HG02970 (cell line): Measurements from ENCODE around the gene RAB17.

Source experiments
- ATAC-seq: cut with Tn5 transposase; IDR thresholded peaks from one replicate; pipeline ENCODE4 v1.9.1; 2021; ENCODE audit warnings: mild to moderate bottlenecking, moderate library complexity, moderate number of reproducible peaks; ENCODE audit not compliant: unreplicated experiment, low FRiP score

Gene RAB17

DNA sequence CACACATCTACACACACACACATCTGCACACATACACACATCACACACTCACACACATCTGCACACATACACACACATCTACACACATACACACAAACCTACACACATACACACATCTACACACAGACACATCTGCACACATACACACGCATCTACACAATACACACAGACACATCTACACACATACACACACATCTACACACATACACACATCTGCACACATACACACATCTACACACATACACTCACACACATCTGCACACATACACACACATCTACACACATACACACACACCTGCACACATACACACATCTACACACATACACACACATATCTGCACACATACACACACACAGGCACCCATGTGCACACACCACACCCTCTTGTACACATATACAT lies 24.6 kb downstream of the RAB17 start:
- no peak for ATAC-seq

DNA sequence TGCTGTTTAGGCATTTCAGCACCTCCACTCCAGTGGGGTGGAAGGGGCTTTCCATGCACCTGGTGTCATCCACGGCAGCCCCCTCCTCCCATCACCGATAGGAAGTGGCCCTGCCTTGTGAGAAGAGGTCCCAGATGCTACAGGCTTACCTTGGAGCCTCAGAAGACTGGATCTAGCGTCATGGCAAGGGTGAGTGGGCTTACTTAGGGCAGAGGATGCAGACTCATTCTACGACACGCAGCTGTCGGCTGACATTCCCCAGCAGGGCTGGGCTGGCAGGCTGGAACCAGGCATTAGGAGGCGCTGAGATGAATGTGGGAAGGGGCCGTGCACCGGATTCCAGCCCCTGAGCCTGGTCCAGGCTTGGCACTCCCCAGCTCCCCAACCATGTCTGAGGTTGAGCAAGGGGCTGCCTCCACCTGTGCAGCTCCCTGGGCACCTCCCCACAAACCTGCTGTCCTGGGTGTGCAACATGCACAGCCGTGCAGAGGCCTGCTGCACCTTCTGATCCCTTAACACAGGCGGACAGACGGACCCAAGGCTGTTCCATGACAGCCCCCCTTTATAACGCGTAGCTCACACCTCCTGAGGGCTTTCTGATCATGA lies 25.9 kb downstream of the RAB17 start:
- ATAC-seq: no peak

DNA sequence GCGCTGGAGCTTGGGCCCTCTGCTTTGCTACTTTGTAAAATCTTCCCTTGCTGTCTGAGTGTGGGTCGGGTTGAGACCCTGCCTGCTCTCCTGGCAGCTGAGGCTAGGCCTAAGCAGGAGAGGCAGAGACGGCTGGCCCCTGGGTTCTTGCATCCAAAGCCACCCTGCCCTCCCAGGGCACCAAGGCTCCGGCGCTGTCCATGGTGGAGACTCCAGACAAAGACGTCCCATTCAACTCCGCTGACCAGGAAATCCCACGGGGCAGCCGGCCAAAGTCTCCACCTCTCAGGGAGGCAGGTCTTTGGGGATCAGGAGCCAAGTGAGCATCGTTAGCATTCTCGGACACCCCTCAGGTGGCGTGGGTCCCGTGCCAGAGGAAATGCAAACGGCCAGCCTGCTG lies 26.7 kb downstream of the RAB17 start:
- no peak for ATAC-seq

DNA sequence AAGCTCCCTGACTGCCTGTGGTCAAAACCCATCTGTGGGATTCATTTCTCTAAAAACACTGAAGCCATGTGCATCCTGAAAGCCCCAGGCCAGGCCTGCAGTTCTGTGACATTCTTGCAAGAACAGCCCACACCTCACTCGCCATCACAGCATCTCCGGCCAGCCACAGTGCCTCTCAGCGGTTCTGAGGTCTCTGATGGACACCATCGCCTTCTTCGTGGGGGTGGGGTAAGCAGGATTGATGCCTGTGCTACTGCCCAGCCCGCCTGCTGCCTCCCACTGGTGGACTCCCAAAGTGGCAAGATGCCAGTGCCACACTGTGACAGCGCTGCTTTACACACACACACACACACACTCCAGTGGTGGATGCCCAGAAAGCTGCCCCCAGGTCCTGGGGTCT lies 29.3 kb downstream of the RAB17 start:
- no peak for ATAC-seq

DNA sequence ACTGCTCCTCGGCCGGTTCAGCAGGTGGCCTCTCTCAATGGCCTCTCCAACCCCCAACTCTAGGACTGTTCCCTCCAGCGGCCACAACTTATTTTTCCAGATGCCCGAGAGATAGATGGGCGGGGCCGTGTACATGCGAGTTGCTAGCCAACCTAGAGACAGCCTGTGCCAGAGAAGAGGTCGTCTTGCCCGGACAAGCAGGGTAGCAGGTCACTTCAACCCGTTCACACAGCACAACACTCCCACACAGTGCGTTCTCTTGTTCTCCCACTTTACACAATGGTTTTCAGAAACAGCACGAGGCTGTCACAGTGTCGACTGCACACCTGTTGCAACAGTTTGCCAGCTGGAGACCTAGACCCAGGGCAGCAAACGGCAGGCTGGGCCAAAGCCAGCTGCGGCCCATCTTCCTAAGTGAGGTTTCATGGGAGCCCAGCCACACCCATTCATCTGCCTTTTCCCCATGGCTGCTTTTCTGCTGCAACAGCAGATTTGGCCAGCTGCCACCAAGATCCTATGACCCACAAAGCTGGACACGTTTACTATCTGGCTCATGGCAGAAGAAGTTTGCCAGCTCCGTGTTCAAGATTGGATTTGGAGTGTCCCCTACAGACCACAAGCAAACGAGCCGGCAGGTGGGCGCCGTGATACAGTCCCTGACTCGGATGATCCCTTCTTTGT lies 31.4 kb downstream of the RAB17 start:
- ATAC-seq: no peak

DNA sequence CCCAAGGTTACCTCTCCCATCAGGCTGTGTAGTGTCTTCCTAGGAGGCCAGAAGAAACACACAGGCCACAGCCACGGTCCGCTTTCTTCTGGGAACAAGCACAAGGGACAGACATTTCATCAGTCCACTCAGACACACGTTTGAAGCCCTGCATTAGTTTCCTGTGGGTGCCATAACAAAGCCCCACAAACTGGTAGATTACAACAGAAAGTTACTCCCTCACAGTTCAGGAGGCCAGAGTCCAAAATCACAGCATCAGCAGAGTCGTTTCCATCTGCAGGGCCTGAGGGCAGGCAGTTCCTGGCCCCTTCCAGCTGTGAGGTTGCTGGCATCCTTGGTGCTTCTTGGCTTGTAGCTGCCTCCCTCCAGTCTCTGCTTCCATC lies 32.9 kb downstream of the RAB17 start:
- ATAC-seq: no peak

DNA sequence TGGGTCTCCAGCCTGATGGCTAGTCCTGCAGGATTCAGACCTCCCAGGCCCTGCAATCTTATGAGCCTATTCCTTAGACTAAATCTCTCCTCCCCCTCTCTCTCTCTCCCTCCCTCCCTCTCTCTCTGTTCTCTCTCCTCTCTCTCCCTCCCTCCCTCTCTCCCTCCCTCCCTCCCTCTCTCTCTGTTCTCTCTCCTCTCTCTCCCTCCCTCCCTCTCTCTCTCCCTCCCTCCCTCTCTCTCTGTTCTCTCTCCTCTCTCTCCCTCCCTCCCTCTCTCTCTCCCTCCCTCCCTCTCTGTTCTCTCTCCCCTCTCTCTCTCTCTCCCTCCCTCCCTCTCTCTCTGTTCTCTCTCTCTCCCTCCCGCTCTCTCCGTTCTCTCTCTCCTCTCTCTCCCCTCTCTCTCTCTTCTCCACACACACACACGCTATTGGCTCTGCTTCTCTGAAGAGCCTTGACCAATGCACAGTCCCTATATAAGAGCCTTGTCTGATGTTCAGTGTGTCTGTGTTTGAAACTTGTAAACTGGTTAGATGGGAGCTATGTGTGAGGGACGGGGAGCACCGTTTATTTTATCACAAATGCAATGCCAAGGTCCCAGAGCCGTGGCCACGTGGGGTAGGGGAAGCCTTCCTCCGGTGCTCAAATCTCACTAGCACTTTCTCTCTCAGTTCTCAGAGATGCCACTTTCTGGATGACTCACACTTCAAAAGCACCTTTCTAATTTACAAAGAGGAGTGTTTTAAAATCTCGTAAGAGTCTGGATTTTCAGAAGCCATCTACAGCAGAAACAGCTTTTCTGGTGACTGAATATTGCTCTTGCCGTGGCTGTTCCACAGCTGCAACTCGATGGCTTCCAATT lies 33.5 kb downstream of the RAB17 start:
- peak; percentile 66 for ATAC-seq

DNA sequence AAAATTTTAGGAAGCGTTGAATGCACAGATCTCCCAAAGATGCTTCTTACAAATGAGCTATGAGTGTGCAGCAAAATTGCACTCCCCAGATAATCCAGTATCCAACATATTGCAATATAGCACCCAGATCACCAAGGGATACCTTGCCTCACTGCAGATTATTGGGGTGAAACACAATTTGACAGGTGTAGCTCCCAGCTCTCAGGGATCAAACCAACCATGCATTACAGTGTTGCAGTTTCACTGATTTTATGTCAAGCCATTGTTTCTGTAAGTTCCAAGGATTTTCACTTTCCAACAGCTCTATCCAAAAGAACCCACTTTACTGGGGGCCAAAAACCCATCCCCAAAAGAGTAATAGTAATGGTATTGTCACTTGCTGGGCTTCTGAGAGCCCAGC lies 35.0 kb downstream of the RAB17 start:
- no peak for ATAC-seq

DNA sequence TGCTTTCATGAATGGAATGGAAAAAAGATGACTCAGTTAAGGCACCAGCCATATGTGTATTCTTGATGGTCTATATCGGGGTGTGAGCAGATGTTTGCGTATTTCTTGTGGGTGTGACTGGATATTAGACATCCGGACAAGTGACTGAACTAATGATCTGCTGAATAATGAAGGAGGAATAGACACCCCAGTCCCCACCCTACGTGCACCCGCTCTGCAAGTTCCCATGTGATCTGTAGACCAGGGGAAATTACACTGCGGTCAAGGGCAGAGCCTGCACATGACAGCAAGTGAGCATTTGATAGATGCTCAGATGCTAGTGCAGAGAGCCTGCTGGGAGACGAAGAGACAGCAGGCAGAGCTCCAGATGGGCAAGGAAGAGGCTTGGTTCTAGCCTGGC lies 36.6 kb downstream of the RAB17 start:
- ATAC-seq: no peak

DNA sequence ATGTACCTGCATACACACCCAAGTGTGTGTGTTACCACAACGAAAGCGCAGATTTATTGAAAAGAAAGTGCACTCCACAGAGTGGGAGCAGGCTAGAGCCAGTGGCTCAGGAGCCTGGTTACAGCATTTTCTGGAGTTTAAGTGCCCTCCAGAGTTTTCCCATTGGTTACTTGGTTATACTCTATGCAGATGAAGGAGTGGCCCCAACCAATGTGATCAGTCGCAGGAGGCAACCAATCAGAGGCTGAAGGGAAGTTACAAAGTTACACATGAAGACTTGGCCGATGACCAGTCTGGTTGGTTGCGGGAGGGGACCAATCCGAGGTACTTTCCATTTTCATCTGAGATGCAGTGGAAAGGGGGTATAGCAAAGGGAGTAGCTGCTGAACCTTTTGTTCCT lies 37.6 kb downstream of the RAB17 start:
- ATAC-seq: no peak

DNA sequence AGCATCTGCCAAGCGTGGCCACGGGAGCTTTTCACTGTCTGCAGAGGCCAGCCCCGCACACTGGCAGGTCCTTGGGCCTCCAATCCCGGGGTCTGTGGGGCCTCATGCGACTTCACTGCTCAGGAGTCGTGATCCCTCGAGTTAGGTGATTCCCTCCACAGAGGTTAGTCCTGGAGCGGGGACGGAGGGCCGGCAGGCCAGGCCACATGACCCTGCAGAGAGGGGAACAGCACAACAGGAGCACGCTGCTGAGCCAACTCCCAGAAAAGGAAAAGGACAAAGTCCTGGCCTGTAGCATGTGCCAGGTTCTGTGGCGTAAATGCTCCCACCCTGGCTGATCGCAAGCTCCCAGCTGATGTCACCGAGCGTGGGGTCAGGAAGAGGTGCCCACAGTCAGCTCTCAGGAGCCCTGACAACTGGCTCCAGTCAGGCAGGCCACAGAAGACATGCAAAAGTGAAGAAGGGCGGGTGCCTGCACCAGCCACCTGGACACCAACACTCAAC lies 39.4 kb downstream of the RAB17 start:
- no peak for ATAC-seq

DNA sequence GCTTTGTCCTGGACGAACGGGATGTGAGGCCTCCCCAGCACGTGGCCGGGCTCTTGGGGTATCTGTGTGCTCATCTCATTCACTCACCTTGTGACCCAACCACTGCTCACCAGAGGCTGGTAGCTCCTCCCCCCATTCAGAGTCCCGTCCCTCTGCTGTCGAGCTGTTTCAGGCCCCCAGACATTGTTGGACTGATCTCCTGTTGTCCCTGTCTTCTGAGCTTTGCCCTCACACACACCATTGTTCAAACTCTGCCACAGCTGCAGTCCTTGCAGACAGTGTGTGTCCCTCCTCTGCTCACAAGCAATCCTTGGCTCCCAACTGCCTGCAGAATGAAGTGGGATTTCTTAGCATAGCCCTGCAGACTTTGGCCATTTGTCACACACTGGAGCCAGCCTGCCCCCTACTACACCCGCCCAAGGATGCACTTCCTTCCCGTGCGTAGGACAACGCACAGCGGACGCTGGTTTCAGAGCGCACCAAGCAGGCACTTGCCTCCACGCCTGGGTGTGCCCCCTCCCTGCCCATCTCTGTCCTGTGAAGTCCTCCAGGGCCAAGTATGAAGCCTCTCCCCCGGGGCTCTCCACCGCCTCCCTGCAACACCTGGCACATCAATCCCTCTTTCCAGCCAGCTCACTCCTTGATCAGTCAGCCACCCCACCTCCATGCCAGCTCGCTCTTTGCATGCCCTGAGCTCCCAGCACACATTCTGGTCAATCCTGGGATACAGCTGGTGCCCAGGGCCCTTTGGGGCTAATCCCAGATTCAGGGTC lies 40.7 kb downstream of the RAB17 start:
- no peak for ATAC-seq

DNA sequence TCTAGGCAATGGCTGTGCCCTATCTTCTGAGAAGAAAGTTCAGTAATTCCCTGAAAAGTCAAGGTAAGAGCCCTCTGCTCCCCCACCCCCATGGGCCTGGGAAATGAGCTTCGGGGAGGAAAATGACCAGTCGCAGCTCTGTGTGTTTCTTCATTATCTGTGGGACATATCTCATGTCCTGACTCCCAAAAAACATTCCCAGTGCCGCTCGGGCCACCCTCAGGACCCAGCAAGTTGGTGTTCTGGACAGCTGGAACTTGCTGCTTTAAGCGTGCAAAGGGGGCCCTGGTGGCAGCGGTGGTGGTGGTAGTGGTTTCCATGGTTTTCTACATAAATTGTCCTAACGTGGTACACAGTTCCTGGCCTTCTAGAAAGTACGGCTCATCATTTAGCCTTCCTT lies 41.3 kb downstream of the RAB17 start:
- no peak for ATAC-seq

DNA sequence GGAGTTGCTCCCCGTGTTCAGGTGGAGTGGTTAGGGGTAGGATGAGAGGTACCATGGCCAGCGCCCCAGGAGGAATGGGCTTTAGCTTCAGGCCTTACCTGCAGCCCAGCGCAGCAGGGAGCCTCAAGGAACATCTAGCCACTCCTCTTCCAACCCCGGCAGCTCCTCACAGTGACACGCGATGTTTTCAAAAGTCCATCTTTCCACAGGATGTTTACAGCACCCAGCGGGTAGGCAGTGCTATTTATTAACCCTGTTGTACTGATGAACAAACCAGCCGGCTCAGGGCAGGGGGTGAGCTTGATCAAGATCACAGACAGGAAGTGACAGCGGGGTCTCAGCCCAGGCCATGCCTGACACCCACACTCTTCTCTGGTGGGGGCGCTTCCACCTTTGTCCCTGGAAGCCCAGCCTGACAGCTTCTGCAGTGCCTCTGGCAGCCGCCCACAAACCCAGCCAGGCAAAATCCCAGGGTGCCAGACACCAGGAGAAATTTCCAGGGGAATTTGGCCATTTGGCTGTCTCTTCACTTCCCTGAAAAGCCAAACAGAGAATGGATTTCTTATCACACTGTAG lies 42.6 kb downstream of the RAB17 start:
- no peak for ATAC-seq

DNA sequence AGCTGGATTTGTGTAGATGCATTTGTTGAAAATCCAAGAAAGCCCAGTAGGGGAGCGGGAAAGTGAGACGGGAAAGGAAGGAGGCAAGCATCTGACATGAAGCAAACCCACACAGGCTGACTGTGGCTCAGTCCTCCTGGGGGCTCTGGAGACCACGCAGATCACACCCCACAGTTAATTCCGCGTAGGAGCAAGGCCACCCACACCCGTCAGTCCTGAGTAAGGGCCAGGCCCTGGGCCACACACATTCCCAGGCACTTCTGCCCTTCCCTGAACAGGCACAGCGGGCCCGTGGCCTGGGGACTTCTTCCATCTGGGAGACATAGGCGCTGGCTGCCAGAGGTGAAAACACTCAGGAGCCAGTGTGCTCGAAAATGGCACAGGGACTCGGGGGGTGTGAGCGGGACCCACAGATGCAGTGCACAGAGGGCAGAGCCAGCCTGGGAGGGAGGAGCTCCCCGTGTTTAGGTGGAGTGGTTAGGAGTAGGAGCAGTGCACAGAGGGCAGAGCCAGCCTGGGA lies 43.6 kb downstream of the RAB17 start:
- ATAC-seq: no peak

DNA sequence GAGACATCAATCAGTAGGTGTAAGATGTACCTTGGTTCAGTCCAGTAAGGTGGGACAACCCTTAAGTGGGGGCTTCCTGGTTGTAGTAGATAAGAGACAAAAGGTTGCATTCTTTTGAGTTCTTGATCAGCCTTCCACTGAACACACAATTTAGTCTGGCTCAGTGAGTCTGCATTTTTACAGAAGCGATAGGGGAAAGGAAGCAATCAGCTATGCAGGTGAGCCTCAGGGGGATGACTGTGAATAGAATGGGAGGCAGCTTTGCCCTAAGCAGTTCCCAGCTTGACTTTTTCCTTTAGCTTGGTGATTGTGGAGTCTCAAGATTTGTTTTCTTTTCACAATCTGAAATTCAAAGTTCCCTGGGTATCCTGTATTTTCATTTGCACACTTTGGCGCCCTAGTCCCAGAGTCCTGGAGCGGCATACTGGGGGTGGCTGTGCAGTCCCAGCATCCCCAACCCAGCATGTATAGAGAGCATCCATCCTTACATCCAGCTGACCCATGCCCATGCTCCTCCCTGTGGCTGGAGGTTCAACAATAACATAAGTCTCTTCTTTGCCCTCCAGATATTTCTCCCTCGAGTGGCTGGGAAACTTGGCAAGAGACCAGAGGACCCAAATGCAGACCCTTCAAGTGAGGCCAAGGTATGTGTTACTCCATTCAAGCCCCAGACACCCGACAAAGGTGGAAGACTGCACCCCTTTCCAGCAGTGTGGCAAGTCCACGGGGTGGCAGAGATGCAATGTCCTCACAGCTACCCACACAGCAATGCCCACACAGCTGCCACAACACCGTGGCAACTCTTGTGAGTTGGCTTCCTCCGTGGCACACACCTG lies 44.3 kb downstream of the RAB17 start:
- ATAC-seq: no peak

DNA sequence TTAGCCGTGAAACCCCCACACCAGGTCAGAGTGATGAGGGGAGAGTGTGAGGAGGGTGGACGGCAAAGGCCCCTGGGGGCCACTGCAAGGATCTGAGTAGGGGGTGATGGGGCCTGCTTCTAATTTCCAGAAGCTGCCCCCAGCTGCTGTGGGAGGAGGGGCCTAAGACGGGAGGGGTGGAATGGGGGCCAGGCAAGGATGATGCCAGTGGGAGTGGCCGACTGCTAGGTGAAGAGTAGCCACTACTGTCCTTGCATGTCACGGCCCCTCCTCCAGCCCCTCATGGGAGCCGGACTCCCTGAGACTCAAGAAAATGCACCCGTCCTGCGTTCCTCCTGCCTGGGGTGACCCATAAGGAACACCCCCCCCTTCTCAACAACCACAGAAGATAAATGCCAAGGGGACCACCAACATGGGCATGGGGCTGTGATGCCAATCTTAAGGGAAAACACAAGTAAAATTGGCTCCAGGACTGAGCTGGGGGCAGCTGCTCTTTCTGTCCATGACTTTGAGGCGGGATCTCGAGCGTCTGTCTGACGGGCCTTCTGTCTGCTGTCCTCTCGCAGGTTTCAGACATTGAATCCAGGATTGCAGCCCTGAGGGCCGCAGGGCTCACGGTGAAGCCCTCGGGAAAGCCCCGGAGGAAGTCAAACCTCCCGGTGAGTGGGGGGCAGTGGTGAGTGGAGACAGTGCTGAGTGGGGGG lies 48.4 kb downstream of the RAB17 start:
- ATAC-seq: no peak

DNA sequence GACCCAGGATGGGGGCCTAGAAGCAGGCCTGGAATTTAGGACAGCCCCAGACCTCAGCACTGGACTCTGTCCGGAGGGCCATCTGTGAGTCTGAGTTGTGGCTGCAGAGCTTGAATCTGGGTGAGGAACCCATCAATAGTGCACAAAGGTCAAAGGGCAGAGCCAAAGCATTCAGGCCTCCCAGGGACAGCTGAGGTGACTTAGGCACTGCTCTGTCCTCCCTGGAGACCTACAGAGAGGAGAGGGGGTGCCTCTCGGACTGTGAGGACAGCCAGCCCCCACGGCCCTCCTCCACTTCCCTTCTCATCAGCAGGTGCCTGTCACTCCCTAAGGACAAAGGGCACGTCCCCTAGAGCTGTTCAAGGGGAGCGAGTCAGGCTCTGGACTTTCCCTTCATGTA lies 49.3 kb downstream of the RAB17 start:
- no peak for ATAC-seq

DNA sequence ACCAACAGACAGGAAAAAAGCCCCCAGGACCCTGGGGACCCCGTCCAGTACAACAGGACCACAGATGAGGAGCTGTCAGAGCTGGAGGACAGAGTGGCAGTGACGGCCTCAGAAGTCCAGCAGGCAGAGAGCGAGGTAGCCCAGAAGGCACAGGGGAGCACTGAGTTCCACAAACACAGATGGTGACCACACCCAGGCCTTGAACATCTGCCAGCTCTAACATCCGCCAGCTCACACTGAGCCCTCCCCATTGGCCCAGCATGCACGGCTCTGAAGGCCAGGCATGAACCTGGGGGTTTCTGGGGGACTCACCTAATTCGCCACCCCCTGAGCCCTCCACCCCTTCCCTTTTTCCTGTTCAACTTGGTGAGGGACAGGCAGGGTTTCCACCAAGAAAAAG lies 49.7 kb downstream of the RAB17 start:
- ATAC-seq: no peak
